Type B pancreatic cell (in vitro differentiated cells): ENCODE measurements around the gene ENTPD2. TPM values are rescaled to one million over a fixed set of nuclear protein-coding genes. Genes with fewer than 3 reads are reported as not detected.

Source experiments
- DNase-seq: peaks from one replicate; pipeline ENCODE4 v3.0.0; 2021; ENCODE audit warnings: mixed read lengths; ENCODE audit not compliant: unreplicated experiment; ENCODE audit errors: extremely low spot score
- H3K27ac Mint-ChIP-seq: 2 replicates; pipeline ENCODE4 v1.8.0; 2021; ENCODE audit warnings: mild to moderate bottlenecking, mixed read lengths
- H3K27me3 Mint-ChIP-seq: 2 replicates; pipeline ENCODE4 v1.8.0; 2021; ENCODE audit warnings: mixed read lengths
- H3K36me3 Mint-ChIP-seq: 2 replicates; pipeline ENCODE4 v1.8.0; 2021; ENCODE audit warnings: mixed read lengths
- H3K4me1 Mint-ChIP-seq: one replicate; pipeline ENCODE4 v1.8.0; 2021; ENCODE audit warnings: mixed read lengths; ENCODE audit not compliant: unreplicated experiment
- H3K4me3 Mint-ChIP-seq: 2 replicates; pipeline ENCODE4 v1.8.0; 2021; ENCODE audit warnings: mild to moderate bottlenecking, mixed read lengths
- H3K9me3 Mint-ChIP-seq: 2 replicates; pipeline ENCODE4 v1.8.0; 2021; ENCODE audit warnings: mixed read lengths
- CTCF ChIP-seq: fragments of 200-600 bp; sonication (generic); conservative IDR thresholded peaks from 2 replicates; pipeline ENCODE4 v1.5.0; 2021; ENCODE audit warnings: antibody characterized with exemption, mild to moderate bottlenecking
- total RNA-seq: library from RNA; stranded (reverse); gene quantifications from 2 replicates; pipeline ENCODE4 v1.2.1, GENCODE V29; 2021; ENCODE audit warnings: low replicate concordance

Gene ENTPD2
- total RNA-seq, 1 donor from 2014 or later, result 3.3 TPM

- TF ChIP-seq CTCF, result no peak
- no peak for DNase-seq
- Mint-ChIP-seq H3K9me3 (no peaks in the 10 kb centered on the region), H3K4me3 (no peak overlapping the region), H3K27me3 (no peaks in the 10 kb centered on the region), H3K36me3 (peaks cover 3% of the 10 kb centered on the region), H3K27ac (no peak overlapping the region), H3K4me1 (no peaks in the 10 kb centered on the region)
Measured at GRCh38 chr9:137020771-137021567, 32.9 kb downstream of the ENTPD2 start.

- Mint-ChIP-seq H3K9me3 (no peaks in the 10 kb centered on the region), H3K27ac (no peak overlapping the region), H3K27me3 (no peaks in the 10 kb centered on the region), H3K36me3 (peaks cover 3% of the 10 kb centered on the region), H3K4me3 (no peak overlapping the region), H3K4me1 (no peaks in the 10 kb centered on the region)
- TF ChIP-seq CTCF, result no peak
- DNase-seq, result no peak
Measured at GRCh38 chr9:137019891-137020683, 33.8 kb downstream of the ENTPD2 start.

- peaks cover 3% of the 10 kb centered on the region for H3K36me3 Mint-ChIP-seq
- DNase-seq, result no peak
- H3K4me1 Mint-ChIP-seq, result no peaks in the 10 kb centered on the region
- no peak overlapping the region for H3K4me3 Mint-ChIP-seq
- no peaks in the 10 kb centered on the region for H3K9me3 Mint-ChIP-seq
- no peak for TF ChIP-seq CTCF
- no peaks in the 10 kb centered on the region for H3K27me3 Mint-ChIP-seq
- no peak overlapping the region for H3K27ac Mint-ChIP-seq
Measured at GRCh38 chr9:137018761-137019559, 34.9 kb downstream of the ENTPD2 start.

- no peak for DNase-seq
- no peaks in the 10 kb centered on the region for H3K27me3 Mint-ChIP-seq
- no peaks in the 10 kb centered on the region for H3K9me3 Mint-ChIP-seq
- no peaks in the 10 kb centered on the region for H3K4me1 Mint-ChIP-seq
- no peak overlapping the region for H3K27ac Mint-ChIP-seq
- peaks cover 3% of the 10 kb centered on the region for H3K36me3 Mint-ChIP-seq
- no peak for TF ChIP-seq CTCF
- H3K4me3 Mint-ChIP-seq, result no peak overlapping the region
Measured at GRCh38 chr9:137017791-137018497, 35.9 kb downstream of the ENTPD2 start.

GRCh38 chr9:137017071-137017470 lies 36.8 kb downstream of the ENTPD2 start:
- no peak for TF ChIP-seq CTCF
- H3K4me3 Mint-ChIP-seq, result no peak overlapping the region
- peaks cover 3% of the 10 kb centered on the region for H3K36me3 Mint-ChIP-seq
- H3K27me3 Mint-ChIP-seq, result no peaks in the 10 kb centered on the region
- H3K27ac Mint-ChIP-seq, result no peak overlapping the region
- no peaks in the 10 kb centered on the region for H3K4me1 Mint-ChIP-seq
- H3K9me3 Mint-ChIP-seq, result no peaks in the 10 kb centered on the region
- no peak for DNase-seq
